AG10803 (cell line): ENCODE measurements around the gene ARMCX1.
"Not testable (repeated sequence)": the region's sequence is repeated elsewhere in the genome, so short reads cannot be mapped to it uniquely, and the experiment has no call there.

ENCODE experiments used
- DNase-seq: peaks from one replicate; pipeline ENCODE4 v3.0.0; 2010; ENCODE audit warnings: low read depth
- H3K4me3 ChIP-seq: 2 replicates; pipeline ENCODE4 v1.5.1; 2011; ENCODE audit warnings: mild to moderate bottlenecking, low read length, control low read depth
- TF ChIP-seq, protein P1 (sequence below): conservative IDR thresholded peaks from 2 replicates; pipeline ENCODE4 v1.5.1; 2011; ENCODE audit warnings: mild to moderate bottlenecking, low read length, control low read depth, inconsistent platforms

The ARMCX1 gene

GRCh38 chrX:101550362-101550750 lies at the start of gene ARMCX1:
TSS of gene ARMCX1 (plus strand) at chrX:101550547. CDS start at chrX:101552931, 2,384 bp downstream.
- peak; percentile 76 for DNase-seq
- H3K4me3 ChIP-seq, result peak within 1 kb of the TSS; percentile 76
- TF ChIP-seq, protein P1, sequence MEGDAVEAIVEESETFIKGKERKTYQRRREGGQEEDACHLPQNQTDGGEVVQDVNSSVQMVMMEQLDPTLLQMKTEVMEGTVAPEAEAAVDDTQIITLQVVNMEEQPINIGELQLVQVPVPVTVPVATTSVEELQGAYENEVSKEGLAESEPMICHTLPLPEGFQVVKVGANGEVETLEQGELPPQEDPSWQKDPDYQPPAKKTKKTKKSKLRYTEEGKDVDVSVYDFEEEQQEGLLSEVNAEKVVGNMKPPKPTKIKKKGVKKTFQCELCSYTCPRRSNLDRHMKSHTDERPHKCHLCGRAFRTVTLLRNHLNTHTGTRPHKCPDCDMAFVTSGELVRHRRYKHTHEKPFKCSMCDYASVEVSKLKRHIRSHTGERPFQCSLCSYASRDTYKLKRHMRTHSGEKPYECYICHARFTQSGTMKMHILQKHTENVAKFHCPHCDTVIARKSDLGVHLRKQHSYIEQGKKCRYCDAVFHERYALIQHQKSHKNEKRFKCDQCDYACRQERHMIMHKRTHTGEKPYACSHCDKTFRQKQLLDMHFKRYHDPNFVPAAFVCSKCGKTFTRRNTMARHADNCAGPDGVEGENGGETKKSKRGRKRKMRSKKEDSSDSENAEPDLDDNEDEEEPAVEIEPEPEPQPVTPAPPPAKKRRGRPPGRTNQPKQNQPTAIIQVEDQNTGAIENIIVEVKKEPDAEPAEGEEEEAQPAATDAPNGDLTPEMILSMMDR, result no peak

GRCh38 chrX:101502929-101503328 lies 47.4 kb upstream of the ARMCX1 start:
- DNase-seq, H3K4me3 ChIP-seq: not testable (repeated sequence)

- TF ChIP-seq, protein P1, result no peak
- no peak overlapping the region for H3K4me3 ChIP-seq
- no peak for DNase-seq
These were observed 43.0 kb upstream of the ARMCX1 start for GRCh38 chrX:101507372-101507771.

DNA sequence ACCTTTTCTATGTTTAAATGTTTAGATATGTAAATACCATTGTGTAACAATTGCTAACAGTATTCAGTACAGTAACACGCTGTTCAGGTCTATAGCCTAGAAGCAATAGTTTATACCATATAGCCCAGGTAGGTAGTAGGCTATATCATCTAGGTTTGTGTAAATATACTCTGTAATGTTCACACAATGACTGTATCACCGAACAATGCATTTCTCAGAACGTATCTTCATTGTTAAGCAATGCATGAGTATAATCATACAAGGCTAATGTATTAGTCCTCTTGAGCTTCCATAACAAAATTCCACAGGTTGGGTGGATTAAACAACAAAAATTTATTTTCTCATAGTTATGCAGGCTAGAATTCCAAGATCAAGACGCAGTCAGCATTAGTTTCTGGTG lies 42.4 kb upstream of the ARMCX1 start:
- DNase-seq, result no peak
- no peak overlapping the region for H3K4me3 ChIP-seq
- TF ChIP-seq, protein P1, result no peak

- H3K4me3 ChIP-seq, result no peak overlapping the region
- DNase-seq, result no peak
- TF ChIP-seq, protein P1, result no peak
These were observed 19.4 kb upstream of the ARMCX1 start for GRCh38 chrX:101530944-101531343.

GRCh38 chrX:101539116-101539515 lies 11.2 kb upstream of the ARMCX1 start:
- no peak overlapping the region for H3K4me3 ChIP-seq
- no peak for DNase-seq
- TF ChIP-seq, protein P1, result no peak

DNA sequence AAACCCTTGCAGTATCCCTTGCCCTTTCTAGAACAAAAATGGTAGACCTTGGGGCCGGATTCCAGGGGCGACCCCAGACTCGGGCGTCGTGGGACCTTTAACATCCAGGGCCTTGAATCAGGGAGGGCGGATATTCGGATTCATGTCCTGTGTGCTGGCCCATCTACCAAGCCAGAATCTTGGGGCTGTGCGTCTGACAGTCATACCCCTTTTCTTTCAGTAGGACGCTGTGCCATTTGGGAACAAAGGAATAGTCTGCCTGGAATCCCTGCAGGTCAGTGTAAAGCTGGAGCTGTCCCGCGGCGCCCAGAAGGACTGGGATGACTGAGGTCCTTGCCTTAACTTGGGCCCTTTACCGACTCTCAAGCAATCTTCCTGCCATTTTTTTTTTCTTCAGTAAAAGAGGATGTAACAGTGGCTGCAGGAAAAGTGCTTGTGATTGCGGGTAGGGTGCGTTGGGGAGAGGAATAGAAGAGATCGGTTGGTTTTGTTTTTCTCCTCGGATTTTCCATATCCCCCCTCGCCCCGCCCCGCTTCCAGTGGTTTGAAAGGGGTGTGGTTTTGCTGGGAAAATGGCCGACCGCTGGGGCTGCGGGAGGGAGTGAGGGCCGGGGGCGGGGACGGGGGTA lies 518 bp downstream of the ARMCX1 start:
- TF ChIP-seq, protein P1, result no peak
- H3K4me3 ChIP-seq, result peak overlapping the region; percentile 76
- DNase-seq, result peak; percentile 31
